ENCODE measurements around the gene ARAP3.

DNA sequence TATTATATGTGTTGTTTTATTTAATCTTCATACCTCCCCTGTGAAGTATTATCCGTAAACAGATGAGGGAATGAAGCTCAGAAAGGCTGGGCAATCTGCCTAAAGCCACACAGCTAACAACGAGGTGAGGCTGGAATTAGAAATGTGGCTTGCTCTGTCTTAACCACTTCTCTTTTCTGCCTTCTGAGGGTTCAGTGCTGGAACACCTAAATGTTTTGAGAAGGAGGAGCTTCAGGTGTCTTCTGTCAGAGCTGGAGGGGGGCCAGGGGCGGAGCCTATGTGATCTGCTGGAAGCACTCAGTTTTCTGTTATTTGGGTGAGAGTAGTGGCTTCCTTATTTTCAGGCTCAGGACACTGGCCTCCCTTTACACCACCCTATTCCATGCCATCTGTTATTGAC, 35.0 kb upstream of the ARAP3 start:
- TF ChIP-seq, protein P1, sequence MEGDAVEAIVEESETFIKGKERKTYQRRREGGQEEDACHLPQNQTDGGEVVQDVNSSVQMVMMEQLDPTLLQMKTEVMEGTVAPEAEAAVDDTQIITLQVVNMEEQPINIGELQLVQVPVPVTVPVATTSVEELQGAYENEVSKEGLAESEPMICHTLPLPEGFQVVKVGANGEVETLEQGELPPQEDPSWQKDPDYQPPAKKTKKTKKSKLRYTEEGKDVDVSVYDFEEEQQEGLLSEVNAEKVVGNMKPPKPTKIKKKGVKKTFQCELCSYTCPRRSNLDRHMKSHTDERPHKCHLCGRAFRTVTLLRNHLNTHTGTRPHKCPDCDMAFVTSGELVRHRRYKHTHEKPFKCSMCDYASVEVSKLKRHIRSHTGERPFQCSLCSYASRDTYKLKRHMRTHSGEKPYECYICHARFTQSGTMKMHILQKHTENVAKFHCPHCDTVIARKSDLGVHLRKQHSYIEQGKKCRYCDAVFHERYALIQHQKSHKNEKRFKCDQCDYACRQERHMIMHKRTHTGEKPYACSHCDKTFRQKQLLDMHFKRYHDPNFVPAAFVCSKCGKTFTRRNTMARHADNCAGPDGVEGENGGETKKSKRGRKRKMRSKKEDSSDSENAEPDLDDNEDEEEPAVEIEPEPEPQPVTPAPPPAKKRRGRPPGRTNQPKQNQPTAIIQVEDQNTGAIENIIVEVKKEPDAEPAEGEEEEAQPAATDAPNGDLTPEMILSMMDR (IDR thresholded peaks at IDR 0.05) = no peak
- no peak for TF ChIP-seq POLR2A (IDR thresholded peaks at IDR 0.05)
- TF ChIP-seq POLR2AphosphoS5 (IDR thresholded peaks at IDR 0.05) = no peak
